Fibroblast of the aortic adventitia (primary cell): ENCODE measurements around the gene TOR4A. TPM values are rescaled to one million over a fixed set of nuclear protein-coding genes. Genes with fewer than 3 reads are reported as not detected.

Source experiments
- DNase-seq: peaks from one replicate; pipeline ENCODE4 v3.0.0-alpha.2; 2010; ENCODE audit warnings: low read depth
- H3K4me3 ChIP-seq: 2 replicates; pipeline ENCODE4 v1.5.1; 2011; ENCODE audit warnings: low read depth, mild to moderate bottlenecking, control low read depth, low read length, moderate library complexity
- CTCF ChIP-seq: IDR thresholded peaks from 2 replicates; pipeline ENCODE4 v1.5.1; 2011; ENCODE audit warnings: mild to moderate bottlenecking, low read length, control low read depth, inconsistent platforms; ENCODE audit not compliant: insufficient read depth
- total RNA-seq: library from RNA; depleted of rRNA; stranded (reverse); fragments of >200 nt; gene quantifications from 2 replicates; pipeline ENCODE4 v1.2.3, GENCODE V29; 2012; ENCODE audit warnings: low replicate concordance

The TOR4A gene
- total RNA-seq, 1 donor, result 31.3 TPM

- H3K4me3 ChIP-seq, result no peak overlapping the region
- no peak for DNase-seq
- TF ChIP-seq CTCF, result no peak
These were observed 46.0 kb upstream of the TOR4A start for GRCh38 chr9:137231372-137232039.

- DNase-seq, result no peak
- no peak overlapping the region for H3K4me3 ChIP-seq
- no peak for TF ChIP-seq CTCF
These were observed 45.4 kb upstream of the TOR4A start for GRCh38 chr9:137232101-137232500.

- TF ChIP-seq CTCF, result no peak
- DNase-seq, result no peak
- H3K4me3 ChIP-seq, result no peak overlapping the region
These were observed 45.0 kb upstream of the TOR4A start for GRCh38 chr9:137232510-137232909.

GRCh38 chr9:137233143-137233980 is 44.2 kb upstream of the TOR4A start:
- H3K4me3 ChIP-seq, result no peak overlapping the region
- no peak for DNase-seq
- no peak for TF ChIP-seq CTCF

- TF ChIP-seq CTCF, result no peak
- no peak for DNase-seq
- H3K4me3 ChIP-seq, result no peak overlapping the region
These were observed 43.4 kb upstream of the TOR4A start for GRCh38 chr9:137234055-137234697.

- TF ChIP-seq CTCF, result no peak
- no peak for DNase-seq
These were observed 42.6 kb upstream of the TOR4A start for GRCh38 chr9:137234758-137235423.

More at GRCh38 chr9:137234758-137235423, 42.6 kb upstream of the TOR4A start:
- no peak overlapping the region for H3K4me3 ChIP-seq
